Vein endothelial cell (primary cell): ENCODE results near the gene RPL38. TPM values are rescaled to one million over a fixed set of nuclear protein-coding genes. Genes with fewer than 3 reads are reported as not detected.

ENCODE experiments used
- total RNA-seq: library from RNA; depleted of rRNA; stranded (reverse); fragments of >200 nt; gene quantifications from 2 replicates; pipeline ENCODE4 v1.2.3, GENCODE V29; 2012

RPL38 gene
- 438 and 987 TPM in 2 replicates for total RNA-seq

DNA sequence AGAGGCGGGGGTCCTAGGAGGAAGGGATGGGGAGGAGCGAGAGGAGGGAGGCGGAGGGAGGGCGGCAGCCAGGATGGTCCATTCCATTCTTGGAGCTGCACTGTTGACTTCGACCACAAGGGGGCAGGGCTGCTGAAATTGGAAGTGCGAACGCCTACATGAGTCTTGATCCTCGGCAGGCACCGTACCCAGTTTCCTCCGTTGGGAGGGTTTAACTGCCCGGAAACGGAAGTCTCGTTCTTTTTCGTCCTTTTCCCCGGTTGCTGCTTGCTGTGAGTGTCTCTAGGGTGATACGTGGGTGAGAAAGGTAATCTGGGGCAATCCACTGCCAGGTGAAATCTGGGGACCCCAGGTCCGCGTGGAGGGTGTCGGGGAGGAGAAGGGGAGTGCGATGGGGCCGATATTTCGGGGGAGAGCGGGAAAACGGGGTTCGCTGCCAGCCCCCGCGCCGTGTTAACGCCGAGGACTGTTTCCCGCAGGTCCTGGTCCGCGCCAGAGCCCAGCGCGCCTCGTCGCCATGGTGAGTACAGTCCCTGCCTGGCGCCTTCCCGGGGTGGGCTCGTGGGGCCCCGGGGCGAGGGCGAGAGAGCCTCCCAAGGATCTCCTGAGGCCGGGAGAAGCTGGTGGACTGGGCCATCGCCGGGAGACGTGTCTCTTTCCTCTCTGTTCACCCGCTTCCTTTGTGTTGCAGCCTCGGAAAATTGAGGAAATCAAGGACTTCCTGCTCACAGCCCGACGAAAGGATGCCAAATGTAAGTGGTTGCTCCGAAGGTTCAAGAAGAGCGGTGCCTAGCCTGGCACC, at the start of gene RPL38:
RPL38 (plus strand) TSS at position 240 of the 802 bp plus-strand sequence; CDS start at position 518, 278 bp downstream.

GRCh38 chr17:74212913-74213791, 9.7 kb downstream of the RPL38 start, which contains the start of gene TTYH2:
TSS of gene TTYH2 (plus strand) at chr17:74213571. CDS start at chr17:74213588, 17 bp downstream.

Other genes starting within 250 kb of the RPL38 start
- 1.6 and 2.1 TPM in 2 replicates for gene TTYH2, start 9.9 kb downstream of the RPL38 start, total RNA-seq
- gene DNAI2, start 70.6 kb downstream of the RPL38 start, total RNA-seq, result not detected in 2 replicates
- gene KIF19, start 122.5 kb downstream of the RPL38 start, total RNA-seq, result 1.3 and 9.6 TPM in 2 replicates
- not detected in 2 replicates for gene BTBD17, start 158.2 kb downstream of the RPL38 start, total RNA-seq
- not detected in 2 replicates for gene GPR142, start 163.8 kb downstream of the RPL38 start, total RNA-seq
- gene GPRC5C, start 228.4 kb downstream of the RPL38 start, total RNA-seq, result 0.33 and 0.67 TPM in 2 replicates